HTERT RPE-1 (cell line): Measurements from ENCODE around the gene FAAH2.
"Not testable (repeated sequence)": the region's sequence is repeated elsewhere in the genome, so short reads cannot be mapped to it uniquely, and the experiment has no call there.

Experiments used
- in situ Hi-C: fragments of 300-500 bp; cut with MboI; formaldehyde crosslinking; loops from 4 replicates; pipeline ENCODE4 v1.14.3; 2020; ENCODE audit warnings: low sequenced_read_pairs

The FAAH2 gene

DNA sequence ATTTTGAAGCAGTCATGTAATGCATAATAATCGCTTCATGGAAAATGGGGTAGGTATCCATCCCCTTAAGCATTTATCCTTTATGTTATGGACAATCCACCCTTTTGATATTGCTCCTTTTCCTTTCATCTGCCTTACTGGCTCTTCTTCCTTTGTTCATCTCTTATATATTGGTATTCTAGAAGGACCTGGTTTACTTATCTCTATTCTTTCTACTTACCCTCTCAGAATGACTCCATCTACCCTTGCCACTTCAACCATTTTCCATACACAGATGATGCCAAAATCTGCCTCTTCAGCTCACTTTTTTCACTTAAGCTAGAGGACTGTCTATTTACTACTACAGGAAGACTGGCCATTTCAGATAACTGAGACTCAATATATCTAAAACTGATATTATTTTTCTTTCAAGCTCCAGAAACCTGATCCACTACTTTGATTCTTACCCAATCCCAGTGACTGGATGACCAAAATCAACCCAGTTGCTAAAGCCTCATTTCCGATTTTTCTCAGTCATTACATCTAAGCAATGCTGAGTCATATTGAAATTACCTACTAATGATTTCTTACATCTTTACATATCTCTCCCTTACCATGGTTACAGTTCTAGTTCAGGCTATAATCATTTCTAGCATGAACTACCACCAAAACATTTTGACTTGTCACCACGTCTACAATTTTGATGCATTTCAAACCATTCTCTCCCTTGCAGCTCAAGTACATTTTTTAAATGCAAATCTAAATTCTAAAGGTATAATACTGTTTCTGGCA lies 93.7 kb downstream of the FAAH2 start:
- in situ Hi-C loops, result no loop called here

DNA sequence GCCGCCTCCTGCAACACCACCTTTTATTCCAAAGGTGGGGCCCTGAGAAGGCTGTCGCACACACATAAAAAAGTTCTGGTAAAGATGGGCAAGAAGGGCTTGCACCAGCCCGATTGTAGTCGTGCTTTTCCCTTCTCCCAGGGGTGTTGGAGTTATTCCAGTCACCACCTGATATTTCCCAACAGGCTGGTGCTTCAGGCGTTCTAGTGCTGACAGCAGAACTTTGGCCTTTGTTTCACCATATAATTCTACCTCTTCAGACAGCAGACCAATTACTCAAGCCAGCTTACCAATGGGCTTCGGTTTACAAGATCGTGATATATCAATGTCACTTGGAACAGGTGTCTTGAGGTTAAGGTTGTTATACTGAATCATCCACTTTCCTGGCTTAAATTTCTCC lies 107.7 kb downstream of the FAAH2 start:
- in situ Hi-C loops, result not testable (repeated sequence)

DNA sequence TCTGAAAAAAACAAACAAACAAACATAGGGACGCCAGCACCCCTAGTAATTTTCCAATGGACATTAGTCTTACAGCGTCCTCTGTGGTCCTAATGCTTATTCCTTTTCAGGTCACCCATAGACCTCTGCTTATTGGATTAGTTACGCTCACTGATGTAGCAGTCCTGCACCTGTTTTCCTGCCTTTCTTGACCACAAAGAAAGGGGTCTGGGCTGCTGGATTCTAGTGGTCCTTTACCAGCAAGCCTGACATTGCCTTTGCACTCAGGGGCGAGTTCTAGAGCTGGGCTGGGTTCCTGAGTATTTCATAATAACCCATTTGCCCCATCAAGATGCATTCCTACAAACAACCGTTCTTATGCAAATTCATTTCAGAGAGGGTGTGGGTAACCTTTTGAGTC lies 116.7 kb downstream of the FAAH2 start:
- in situ Hi-C loops, result not testable (repeated sequence)

DNA sequence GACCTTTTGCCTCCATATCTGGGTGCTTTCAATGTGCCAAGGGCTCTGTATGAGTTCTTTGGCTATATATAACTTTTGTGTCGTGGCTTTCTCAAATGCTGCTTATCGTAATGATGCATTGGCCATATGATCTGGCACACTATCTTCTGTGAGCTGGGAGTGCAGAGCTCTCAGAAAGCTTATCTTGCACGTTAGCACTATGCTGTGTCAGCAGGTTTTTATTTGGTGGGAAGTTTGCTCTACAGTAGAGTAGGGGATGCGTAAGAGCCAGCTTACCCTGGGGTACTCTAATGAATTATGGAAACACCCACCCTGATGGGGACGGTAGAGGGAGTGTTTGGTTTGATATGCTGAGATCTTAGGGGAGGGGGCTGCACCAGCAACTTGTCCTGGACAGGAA lies 119.6 kb downstream of the FAAH2 start:
- in situ Hi-C loops, result no loop called here

DNA sequence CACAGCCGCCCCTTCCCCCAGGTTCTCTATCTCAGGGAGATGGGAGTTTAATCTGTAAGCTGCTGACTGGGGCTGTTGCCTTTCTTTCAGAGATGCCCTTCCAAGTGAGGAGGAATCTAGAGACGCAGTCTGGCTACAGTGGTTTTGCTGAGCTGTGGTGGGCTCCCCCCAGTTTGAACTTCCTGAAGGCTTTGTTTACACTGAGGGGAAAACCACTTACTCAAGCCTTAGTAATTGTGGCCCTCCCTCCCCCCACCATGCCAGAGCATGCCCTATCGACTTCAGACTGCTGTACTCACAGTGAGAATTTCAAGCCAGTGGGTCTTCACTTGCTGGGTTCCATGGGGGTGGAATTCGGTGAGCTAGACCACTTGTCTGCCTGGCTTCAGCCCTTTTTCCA lies 131.3 kb downstream of the FAAH2 start:
- in situ Hi-C loops, result no loop called here

DNA sequence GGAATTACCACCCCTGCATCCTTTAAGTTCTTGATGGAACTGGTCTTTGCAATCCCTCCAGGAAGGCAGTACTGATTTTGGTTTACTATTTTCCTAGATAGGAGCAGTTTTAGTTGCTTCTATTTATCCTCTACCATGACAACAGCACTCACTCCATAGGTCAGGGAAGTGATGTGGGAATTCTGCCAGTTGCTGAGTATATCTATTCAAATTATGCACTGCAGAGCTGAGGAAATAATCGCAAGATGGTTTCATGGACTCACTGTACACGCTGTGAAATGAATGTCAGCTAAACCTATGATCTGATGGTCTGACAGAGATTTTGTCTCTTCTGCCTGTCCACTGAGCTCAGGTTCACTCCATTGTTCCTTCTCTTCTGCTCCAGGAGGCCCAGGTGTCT lies 135.8 kb downstream of the FAAH2 start:
- in situ Hi-C loops, result no loop called here

DNA sequence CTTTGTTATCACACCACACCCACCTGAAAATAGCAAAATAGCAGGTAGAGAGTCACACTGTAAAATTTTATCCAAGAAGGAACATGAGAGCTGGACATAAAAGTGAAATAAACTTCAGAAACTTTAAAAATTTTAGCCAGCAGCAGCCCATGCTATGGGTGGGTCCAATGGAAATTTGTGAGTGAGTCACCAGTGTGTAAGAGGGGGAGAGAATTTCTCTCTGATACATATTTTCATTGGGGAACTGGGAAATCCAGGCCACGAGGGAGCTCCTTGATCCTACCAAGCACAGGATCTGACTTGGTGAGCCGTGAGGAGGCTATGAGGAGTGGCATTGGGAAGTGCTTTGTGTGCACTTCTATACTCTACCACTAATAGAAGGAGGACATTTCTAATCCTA lies 136.3 kb downstream of the FAAH2 start:
- in situ Hi-C loops, result no loop called here

DNA sequence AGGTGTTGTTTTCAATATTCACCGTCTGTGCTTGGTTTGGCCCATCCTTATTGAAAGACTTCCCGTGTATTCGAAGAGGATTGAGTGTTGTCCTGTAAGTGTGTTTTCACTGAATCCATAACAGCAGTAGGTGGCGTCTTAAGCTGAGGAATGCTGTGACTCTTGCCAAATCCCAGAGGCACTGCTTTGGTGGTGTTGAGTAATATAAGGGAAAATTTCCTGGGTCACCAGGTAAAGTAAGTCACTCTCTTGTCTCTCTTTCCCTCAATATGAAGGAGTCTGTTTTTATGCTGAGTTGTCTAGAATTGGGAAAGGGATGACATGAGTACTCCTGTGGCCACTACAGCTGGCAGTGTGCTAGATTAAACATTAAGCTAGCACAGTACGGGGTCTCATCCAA lies 158.6 kb downstream of the FAAH2 start:
- in situ Hi-C loops, result no loop called here

DNA sequence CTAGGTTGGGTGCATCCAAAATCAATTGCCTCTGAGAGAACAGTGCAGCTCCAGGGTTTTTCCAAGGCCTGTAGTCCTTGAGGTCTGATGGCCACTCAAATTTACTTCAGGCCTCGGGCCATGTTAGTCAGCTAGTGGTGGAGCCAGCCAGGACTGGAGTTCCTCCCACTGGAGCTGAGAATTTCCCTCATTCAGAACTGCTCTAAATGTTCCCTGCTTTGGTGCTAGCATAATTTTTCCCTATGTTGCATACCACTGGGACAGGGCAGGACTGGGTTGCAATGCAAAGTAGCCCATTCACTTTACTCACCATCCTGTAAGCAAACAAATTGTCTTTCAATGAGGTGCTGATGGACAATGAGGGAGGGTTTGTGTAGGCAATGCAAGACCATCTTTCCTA lies 159.3 kb downstream of the FAAH2 start:
- in situ Hi-C loops, result no loop called here

DNA sequence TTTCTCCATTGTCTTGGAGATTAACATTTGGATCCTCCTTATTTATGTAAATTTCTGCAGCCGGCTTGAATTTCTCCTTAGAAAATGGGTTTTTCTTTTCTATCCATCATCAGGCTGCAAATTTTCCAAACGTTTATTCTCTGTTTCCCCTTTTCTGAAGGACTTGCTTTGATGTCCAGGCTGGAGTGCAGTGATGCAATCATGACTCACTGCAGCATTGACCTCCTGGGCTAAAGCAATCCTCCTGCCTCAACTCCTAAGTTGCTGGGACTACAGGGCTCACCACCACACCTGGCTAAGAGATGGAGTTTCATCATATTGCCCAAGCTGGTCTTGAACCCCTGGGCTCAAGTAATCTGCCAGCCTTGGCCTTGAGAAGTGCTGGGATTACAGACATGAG lies 161.3 kb downstream of the FAAH2 start:
- in situ Hi-C loops, result no loop called here

DNA sequence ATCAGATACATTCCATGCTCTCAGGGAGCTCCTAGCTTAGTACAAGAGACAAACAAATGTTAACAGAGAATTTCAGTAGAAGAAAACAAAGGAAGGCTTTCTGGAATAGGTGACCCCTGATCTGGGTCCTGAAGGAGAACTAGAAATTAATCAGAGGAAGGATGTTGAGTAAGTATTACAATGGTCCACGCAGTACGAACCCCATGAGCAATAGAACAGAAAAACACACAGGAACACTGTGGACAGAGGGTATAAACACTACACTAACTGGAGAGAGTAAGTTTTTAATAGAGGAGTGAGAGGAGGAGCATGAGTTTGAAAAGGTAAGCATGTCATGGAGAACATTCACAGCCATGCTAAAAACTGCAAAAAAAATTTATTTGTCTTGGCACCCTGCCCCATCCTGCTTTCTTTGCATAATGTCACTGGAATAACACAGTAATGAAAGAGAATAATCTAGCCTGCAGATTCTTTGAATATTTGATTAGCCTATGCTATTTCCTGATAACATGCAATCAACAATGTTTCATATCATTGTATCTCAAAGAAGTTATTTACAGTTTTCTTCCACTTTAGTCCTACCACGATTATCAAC lies 165.0 kb downstream of the FAAH2 start:
- in situ Hi-C loops, result no loop called here

DNA sequence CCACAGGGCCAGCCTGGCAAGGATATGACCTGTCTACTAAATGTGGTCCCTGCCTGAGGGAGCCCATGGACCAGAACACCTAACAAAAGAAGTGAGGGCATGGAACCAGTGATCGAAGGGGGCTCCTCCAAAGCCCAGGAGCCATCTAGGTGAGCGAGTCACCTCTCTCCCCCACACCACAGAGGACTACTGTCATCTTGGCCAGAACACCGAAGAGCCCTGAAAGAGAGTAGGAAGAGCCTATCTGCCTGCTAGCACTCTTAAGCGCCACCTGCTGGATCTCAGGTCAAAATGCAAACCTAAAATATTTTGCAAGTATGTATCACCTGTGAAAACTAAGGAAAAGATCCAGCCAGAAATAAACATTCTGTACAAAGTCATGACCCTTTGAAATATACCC lies 167.4 kb downstream of the FAAH2 start:
- in situ Hi-C loops, result no loop called here

DNA sequence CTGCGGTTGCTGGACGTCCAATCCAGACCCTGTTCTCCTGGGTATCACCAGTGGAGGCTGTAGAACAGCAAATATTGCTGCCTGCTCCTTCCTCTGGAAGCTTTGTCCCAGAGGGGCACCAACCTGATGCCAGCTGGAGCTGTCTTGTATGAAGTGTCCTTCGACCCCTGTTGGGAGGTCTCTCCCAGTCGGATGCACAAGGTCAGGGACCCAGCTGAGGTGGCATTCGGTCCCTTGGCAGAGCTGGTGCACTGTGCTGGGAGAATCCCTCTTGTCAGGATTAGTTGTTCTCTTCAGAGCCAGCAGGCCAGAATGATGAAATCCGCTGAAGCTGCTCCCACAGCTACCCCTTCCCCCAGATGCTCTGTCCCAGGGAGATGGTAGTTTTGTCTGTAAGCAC lies 195.0 kb downstream of the FAAH2 start:
- in situ Hi-C loops, result no loop called here

DNA sequence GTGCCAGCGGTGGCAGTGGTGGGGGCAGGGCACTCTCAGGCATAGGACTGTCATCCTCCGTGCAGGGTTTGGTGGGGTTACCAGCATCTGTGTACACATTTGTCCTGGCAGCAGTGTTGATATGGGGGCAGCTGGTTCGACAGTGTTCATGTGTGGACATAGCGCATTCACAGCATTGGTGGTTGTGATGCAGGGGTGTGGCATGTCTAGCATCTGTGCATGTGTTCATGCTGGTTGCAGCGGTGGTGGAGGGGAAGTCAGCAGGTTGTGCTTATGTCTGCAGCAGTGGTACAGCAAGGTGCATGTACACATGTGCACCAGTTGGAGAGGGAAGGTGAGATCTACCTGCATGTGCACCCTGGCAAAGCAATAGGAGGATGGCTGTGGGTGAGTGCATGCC lies 230.0 kb downstream of the FAAH2 start:
- in situ Hi-C loops, result no loop called here

DNA sequence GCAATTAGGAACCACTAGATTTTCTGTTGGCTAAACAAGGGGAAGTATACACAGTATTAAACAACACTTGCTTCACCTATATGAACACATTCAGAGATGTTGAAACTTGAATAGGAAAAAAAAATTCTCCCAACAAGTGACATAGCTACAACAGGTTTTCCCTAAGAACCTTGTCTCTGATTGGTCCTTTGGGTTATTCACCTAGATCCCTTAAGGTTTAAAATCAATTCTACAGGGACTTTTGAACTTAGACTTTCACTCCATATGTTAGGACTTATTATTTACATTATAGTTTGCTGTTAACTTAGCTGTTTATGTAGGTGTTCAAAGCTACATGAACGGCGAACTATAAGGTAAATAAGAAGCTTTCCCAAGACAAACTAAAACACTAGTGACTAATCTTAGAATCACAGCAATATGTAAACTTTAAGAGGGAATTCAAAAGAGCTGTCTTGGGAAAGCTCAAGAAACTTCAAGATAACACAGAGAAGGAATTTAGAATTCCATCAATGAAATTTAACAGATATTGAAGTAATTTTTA lies 233.1 kb downstream of the FAAH2 start:
- in situ Hi-C loops, result no loop called here

DNA sequence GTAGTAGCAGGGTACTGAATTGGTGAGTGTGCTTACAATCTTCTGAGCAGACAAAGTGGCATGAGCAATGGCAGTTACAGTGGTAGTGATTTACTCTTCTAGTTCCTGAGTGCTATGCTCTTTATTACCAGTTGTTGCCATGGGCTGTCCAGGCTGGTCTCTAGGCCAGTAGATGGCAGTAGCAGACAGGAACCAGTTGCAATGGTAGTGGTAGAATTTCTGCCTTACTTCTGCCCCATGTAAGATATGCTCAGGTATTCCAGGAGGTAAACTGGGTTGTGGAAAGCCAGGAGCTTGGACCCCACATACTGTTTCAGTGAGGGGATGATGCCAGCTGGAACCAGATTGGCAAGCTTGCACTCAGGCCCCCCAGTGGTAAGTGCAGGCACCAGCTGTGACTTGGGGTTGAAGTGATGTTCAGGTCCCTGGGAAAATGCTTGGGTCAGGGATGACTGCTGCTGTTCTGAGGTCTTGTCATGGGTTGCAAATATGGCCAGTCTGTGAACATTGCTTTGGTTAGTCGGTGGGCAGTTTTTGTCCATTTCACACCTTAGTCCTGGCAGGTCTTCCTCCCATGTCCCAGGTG lies 242.3 kb downstream of the FAAH2 start:
- in situ Hi-C loops, result no loop called here
